Calu3 (cell line): ENCODE measurements around the gene VN1R2. TPM values are rescaled to one million over a fixed set of nuclear protein-coding genes. Genes with fewer than 3 reads are reported as not detected.
A peak's percentile ranks its signal among the peaks of the same experiment; 100 is the strongest.
"Not testable (repeated sequence)": the region's sequence is repeated elsewhere in the genome, so short reads cannot be mapped to it uniquely, and the experiment has no call there.

Experiments
- Bru-seq: library from RNA; stranded (reverse); fragments of 400-500 nt; gene quantifications from one replicate; lab custom pipeline; 2021; lab: Mats Ljungman, UMichigan
- BruChase-seq, 2 experiments: library from RNA; stranded (reverse); fragments of 400-500 nt; gene quantifications; one replicate each; lab custom pipeline; 2021; lab: Mats Ljungman, UMichigan
- BruUV-seq: library from RNA; stranded (reverse); fragments of 400-500 nt; replicated peaks from 2 replicates; lab custom pipeline; 2021; lab: Mats Ljungman, UMichigan
- CTCF ChIA-PET: fragments of 300-600 bp; sonication (Branson Sonifier 250); formaldehyde crosslinking; loops from one replicate; lab custom pipeline; 2022; ENCODE audit warnings: antibody characterized with exemption; lab: Charles Lee
- DNase-seq: peaks from one replicate; pipeline ENCODE4 v3.0.0; 2022
- H3K27ac Mint-ChIP-seq: one replicate; pipeline ENCODE4 v1.8.0; 2022; ENCODE audit warnings: mixed read lengths; ENCODE audit not compliant: unreplicated experiment
- H3K27me3 Mint-ChIP-seq: one replicate; pipeline ENCODE4 v1.8.0; 2022; ENCODE audit warnings: mixed read lengths; ENCODE audit not compliant: unreplicated experiment
- H3K36me3 Mint-ChIP-seq: one replicate; pipeline ENCODE4 v1.8.0; 2022; ENCODE audit warnings: mild to moderate bottlenecking, moderate library complexity, mixed read lengths; ENCODE audit not compliant: insufficient read depth, unreplicated experiment
- H3K4me1 Mint-ChIP-seq: one replicate; pipeline ENCODE4 v1.8.0; 2022; ENCODE audit warnings: mild to moderate bottlenecking, low read depth, mixed read lengths; ENCODE audit not compliant: unreplicated experiment
- H3K4me3 Mint-ChIP-seq: one replicate; pipeline ENCODE4 v1.8.0; 2022; ENCODE audit warnings: mild to moderate bottlenecking, low read depth, moderate library complexity, mixed read lengths; ENCODE audit not compliant: unreplicated experiment
- H3K9me3 Mint-ChIP-seq: one replicate; pipeline ENCODE4 v1.8.0; 2022; ENCODE audit warnings: low read depth, mixed read lengths; ENCODE audit not compliant: unreplicated experiment
- intact Hi-C: fragments of 100-400 bp; cut with micrococcal nuclease; formaldehyde crosslinking; loops from one replicate; pipeline ENCODE4 v1.10.0; 2022; ENCODE audit not compliant: unreplicated experiment
- long read RNA-seq: library from polyadenylated mRNA; stranded (forward); transcript quantifications from one replicate; pipeline ENCODE4 v2.0.0, GENCODE V29; 2022
- total RNA-seq: library from RNA; stranded (reverse); gene quantifications from 2 replicates; pipeline ENCODE4 v1.2.3, GENCODE V29; 2022
- TF ChIP-seq, protein P1 (sequence below): fragments of 200-600 bp; IDR thresholded peaks from one replicate; pipeline ENCODE4 v1.8.0; 2022; ENCODE audit warnings: antibody characterized with exemption; ENCODE audit not compliant: unreplicated experiment

The VN1R2 gene, protein sequence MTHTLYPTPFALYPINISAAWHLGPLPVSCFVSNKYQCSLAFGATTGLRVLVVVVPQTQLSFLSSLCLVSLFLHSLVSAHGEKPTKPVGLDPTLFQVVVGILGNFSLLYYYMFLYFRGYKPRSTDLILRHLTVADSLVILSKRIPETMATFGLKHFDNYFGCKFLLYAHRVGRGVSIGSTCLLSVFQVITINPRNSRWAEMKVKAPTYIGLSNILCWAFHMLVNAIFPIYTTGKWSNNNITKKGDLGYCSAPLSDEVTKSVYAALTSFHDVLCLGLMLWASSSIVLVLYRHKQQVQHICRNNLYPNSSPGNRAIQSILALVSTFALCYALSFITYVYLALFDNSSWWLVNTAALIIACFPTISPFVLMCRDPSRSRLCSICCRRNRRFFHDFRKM
- not detected in 2 replicates for total RNA-seq
- Bru-seq, nascent RNA: not detected
- BruChase-seq, experiment 1, labeled RNA remaining after a 6-hour chase: not detected
- not detected for BruChase-seq, experiment 2, labeled RNA remaining after a 2-hour chase
- long read RNA-seq: 0 reads

DNA sequence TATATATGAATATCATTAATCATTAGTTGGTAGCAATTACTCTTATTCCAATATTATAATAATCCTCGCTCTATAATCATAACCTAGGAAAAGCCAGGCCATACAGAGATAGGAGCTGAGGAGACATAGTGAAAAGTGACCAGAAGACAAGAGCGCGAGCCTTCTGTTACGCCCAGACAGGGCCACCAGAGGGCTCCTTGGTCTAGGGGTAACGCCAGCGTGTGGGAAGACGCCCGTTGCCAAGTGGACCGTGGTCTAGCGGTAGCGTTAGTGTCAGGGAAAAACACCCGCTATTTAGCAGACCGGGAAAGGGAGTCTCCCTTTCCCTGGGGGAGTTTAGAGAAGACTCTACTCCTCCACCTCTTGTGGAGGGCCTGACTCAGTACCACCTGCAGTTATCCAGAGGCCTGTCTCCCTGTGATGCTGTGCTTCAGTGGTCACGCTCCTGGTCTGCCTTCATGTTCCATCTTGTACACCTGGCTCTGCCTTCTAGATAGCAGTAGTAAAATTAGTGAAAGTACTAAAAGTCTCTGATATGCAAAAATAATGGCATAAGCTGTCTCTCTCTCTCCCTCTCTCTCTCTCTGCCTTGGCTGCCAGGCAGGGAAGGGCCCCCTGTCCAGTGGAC is at the start of gene VN1R2:
Gene VN1R2 (plus strand): TSS at position 578 of the 628 bp plus-strand sequence. CDS start 84 bp downstream, outside the sequence.
- CTCF ChIA-PET, H3K36me3 Mint-ChIP-seq, intact Hi-C loops: not testable (repeated sequence)

DNA sequence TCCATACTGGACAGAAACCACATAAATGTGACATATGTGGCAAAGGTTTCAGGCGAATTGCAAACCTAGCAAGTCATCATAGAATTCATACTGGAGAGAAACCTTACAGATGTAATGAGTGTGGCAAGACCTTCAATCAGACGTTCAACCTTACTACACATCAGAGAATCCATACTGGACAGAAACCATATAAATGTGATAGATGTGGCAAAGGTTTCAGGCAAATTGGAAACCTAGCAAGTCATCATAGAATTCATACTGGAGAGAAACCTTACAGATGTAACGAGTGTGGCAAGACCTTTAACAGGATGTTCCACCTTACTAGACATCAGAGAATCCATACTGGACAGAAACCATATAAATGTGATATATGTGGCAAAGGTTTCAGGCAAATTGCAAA is 46.5 kb upstream of the VN1R2 start:
- H3K4me3 Mint-ChIP-seq, H3K27me3 Mint-ChIP-seq, intact Hi-C loops, H3K4me1 Mint-ChIP-seq, H3K27ac Mint-ChIP-seq, CTCF ChIA-PET, BruUV-seq, DNase-seq: not testable (repeated sequence)
- Mint-ChIP-seq H3K36me3 (peaks cover 24% of the 10 kb centered on the region), H3K9me3 (peaks cover 24% of the 10 kb centered on the region)

More for the DNA sequence above, at the start of gene VN1R2:
- not testable (repeated sequence) for H3K4me1 Mint-ChIP-seq, H3K4me3 Mint-ChIP-seq, BruUV-seq, H3K27ac Mint-ChIP-seq, H3K27me3 Mint-ChIP-seq, DNase-seq
- H3K9me3 Mint-ChIP-seq: peaks cover 13% of the 10 kb centered on the region

DNA sequence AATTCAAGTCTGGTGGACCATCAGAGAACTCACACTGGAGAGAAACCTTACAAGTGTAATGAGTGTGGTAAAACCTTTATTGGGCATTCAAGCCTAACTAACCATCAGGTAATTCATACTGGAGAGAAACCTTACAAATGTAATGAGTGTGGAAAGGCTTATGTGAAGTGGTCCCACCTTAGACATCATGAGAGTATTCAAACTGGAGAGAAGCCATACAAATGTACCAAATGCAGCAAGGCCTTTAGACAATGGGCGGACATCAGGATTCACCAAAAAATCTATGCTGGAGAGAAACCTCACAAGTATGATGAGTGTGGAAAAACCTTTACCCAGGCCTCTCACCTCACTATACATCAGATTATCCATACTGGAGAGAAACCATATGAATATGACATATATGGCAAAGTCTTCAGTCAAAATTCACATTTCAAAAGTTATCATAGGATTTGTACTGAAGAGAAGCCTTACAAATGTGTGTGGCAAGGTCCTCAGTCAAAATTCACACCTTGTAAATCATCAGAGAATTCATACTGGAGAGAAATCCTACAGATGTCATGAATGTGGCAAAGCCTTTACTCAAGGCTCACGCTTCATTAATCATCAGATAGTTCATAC is 45.3 kb upstream of the VN1R2 start:
- Mint-ChIP-seq H3K36me3 (peaks cover 26% of the 10 kb centered on the region), H3K4me1 (no peaks in the 10 kb centered on the region), H3K9me3 (peaks cover 22% of the 10 kb centered on the region), H3K27me3 (no peaks in the 10 kb centered on the region), H3K4me3 (no peak overlapping the region), H3K27ac (peak overlapping the region; percentile 44)
- intact Hi-C loops: no loop called here
- TF ChIP-seq, protein P1, sequence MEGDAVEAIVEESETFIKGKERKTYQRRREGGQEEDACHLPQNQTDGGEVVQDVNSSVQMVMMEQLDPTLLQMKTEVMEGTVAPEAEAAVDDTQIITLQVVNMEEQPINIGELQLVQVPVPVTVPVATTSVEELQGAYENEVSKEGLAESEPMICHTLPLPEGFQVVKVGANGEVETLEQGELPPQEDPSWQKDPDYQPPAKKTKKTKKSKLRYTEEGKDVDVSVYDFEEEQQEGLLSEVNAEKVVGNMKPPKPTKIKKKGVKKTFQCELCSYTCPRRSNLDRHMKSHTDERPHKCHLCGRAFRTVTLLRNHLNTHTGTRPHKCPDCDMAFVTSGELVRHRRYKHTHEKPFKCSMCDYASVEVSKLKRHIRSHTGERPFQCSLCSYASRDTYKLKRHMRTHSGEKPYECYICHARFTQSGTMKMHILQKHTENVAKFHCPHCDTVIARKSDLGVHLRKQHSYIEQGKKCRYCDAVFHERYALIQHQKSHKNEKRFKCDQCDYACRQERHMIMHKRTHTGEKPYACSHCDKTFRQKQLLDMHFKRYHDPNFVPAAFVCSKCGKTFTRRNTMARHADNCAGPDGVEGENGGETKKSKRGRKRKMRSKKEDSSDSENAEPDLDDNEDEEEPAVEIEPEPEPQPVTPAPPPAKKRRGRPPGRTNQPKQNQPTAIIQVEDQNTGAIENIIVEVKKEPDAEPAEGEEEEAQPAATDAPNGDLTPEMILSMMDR: no peak
- TSS peak; percentile 5 for BruUV-seq
- CTCF ChIA-PET: no interaction called here
- no peak for DNase-seq

DNA sequence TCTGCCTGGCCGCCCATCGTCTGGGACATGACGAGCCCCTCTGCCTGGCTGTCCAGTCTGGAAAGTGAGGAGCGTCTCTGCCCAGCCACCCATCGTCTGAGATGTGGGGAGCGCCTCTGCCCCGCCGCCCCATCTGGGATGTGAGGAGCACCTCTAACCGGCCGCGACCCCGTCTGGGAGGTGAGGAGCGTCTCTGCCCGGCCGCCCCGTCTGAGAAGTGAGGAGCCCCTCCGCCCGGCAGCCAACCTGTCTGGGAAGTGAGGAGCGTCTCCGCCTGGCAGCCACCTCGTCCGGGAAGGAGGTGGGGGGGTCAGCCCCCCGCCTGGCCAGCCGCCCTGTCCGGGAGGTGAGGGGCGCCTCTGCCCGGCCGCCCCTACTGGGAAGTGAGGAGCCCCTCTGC is 35.4 kb upstream of the VN1R2 start:
- BruUV-seq, H3K4me1 Mint-ChIP-seq, intact Hi-C loops, CTCF ChIA-PET, H3K27ac Mint-ChIP-seq, H3K36me3 Mint-ChIP-seq, H3K27me3 Mint-ChIP-seq, H3K4me3 Mint-ChIP-seq, DNase-seq: not testable (repeated sequence)
- H3K9me3 Mint-ChIP-seq: peaks cover 25% of the 10 kb centered on the region

DNA sequence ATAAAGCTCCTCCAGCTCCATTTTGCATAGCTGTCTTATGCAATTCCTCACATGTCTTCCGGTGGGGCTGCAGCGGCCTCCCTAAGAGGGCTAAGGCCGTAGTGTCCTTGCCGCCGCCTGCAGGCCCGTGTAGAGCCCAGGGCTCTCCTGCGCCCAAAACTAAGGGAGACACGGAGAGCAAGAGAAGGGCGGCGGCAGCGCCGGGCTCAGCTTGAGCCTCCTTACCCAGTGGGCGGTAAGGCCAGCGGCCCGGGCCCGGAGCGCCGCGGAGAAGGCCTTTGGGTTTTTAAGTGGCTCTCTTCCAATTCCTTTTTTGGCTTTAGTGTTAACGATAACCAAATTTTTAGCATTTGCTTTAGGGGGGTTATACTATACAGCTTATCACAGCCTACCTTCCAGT is 33.5 kb upstream of the VN1R2 start:
- intact Hi-C loops: no loop called here
- Mint-ChIP-seq H3K9me3 (peaks cover 24% of the 10 kb centered on the region), H3K4me3 (no peak overlapping the region), H3K36me3 (peaks cover 3% of the 10 kb centered on the region), H3K27ac (no peak overlapping the region), H3K27me3 (no peaks in the 10 kb centered on the region), H3K4me1 (no peaks in the 10 kb centered on the region)
- no TSS peak for BruUV-seq
- DNase-seq: no peak
- TF ChIP-seq, protein P1: no peak
- CTCF ChIA-PET: no interaction called here
